ENCODE data around the gene ADGRF4.

Gene ADGRF4, protein sequence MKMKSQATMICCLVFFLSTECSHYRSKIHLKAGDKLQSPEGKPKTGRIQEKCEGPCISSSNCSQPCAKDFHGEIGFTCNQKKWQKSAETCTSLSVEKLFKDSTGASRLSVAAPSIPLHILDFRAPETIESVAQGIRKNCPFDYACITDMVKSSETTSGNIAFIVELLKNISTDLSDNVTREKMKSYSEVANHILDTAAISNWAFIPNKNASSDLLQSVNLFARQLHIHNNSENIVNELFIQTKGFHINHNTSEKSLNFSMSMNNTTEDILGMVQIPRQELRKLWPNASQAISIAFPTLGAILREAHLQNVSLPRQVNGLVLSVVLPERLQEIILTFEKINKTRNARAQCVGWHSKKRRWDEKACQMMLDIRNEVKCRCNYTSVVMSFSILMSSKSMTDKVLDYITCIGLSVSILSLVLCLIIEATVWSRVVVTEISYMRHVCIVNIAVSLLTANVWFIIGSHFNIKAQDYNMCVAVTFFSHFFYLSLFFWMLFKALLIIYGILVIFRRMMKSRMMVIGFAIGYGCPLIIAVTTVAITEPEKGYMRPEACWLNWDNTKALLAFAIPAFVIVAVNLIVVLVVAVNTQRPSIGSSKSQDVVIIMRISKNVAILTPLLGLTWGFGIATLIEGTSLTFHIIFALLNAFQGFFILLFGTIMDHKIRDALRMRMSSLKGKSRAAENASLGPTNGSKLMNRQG

DNA sequence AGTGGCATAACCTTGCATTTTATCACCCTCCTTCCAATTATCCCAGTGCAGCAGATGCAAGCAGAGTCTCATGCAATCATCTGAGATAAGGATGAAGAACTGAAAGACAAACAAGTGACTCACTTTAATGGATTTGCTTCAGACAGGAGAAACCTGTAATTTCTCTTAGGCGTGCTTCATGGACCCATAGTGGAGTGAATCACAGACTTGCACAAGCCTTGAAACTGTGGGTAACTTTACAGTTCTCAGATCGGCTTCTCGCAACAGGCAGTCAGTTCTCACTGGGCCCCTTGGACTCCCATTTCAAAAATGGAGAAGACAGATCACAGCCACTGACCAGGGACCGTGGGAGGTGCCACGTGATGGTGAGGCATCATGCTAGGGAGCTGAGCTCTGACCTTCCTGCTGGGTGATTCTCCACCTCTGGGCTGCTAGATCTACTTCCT lies at the start of gene ADGRF4:
ADGRF4 (plus strand) TSS at position 239 of the 446 bp plus-strand sequence. CDS start 8,666 bp downstream, outside the sequence.
- DNase-seq = no peak

DNA sequence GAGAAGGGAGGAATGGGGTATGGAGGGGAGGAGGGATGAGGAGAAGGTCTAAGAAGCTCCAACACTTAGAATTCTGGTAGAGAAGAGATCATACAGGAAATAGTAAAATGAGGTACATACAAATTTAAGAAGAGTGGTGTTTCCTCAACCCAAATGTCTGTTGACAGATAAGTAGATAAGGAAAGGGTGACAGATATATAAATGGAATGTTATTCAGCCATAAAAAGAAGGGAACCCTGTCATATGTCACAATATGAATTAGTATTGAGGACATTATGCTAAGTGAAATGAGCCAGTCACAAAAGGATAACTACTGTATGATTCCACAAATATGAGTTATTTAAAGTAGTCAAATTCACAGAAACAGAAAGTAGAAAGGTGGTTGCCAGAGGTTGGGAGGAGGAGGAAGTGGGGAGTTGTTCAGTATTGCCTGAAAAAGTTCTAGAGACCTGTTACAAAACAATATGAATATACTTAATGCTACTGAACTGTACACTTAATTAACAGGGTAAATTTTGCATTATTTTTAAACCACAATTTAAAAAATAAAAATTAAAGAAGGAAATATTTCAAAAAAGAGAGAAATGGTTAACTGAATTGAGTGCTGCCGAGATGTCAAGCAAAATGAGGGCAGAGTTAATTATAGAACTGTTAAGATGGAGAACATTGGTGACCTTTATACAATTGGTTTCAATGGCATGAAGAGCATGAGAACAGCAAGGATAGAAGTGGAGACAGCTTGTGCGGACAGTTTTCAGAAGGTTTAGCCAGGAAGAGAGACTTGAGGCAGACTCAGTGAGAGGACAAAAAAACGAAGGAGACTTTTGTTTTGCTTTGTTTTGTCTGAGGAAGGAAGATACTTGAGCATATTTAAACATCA lies 47.6 kb upstream of the ADGRF4 start:
- no peak for DNase-seq

DNA sequence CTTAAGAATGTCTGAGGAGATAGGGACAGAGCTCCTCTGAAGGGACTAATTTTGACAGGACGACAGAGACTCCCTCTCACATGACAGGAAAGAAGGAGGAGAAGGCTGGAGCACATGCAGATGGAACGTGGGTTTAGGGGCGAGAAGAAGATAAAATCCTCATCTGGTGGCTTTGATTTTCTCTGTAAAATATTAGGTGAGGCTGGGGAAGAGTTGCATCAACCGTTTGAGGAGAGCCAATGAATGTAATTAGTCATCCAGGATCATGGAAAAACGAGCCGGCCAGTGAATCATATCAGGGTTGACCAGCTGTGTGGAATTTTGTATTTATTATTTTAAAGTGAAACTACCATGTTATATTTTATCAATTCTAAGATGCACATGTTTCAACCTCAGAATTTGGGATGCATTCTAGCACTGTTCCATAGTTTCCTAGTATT lies 46.9 kb upstream of the ADGRF4 start:
- DNase-seq = no peak

DNA sequence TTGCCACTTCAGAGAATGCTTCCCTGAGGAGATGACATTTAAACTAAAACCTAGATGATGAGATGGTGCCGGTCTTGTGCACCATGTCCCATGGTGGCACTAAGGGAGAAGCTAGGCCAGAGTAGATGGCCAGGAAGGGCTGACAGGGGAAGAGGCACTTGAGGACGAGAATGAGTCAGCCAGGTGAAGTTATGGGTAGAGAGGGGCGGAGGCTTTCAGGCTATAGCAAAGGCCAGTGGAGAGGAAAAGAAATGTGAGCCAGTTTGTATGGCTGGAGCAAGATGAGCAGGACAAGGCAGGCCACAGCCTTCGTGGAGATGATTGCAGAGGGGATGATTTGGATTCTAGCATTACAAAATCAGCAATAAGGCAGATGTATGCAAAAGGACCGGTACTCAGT lies 44.7 kb upstream of the ADGRF4 start:
- DNase-seq = no peak

DNA sequence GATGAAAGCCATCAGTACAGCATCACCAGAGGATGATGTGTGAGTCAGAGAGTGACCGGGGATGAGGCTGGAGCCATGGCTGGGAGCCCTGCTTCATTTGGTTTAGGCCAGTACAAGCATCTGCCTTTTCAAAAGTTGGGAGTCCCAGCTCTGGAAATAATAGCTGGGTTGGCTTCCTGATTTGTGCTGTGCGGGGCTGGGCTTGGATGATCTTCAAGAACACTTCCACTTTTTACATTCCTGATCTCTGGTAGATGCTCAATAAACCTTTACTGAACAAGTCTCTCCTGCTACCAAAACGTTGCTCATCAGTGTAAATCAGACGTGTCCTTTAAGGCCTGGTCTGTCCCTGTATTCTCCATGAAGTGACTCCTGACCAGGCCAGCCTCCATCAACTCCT lies 44.1 kb upstream of the ADGRF4 start:
- DNase-seq = no peak

DNA sequence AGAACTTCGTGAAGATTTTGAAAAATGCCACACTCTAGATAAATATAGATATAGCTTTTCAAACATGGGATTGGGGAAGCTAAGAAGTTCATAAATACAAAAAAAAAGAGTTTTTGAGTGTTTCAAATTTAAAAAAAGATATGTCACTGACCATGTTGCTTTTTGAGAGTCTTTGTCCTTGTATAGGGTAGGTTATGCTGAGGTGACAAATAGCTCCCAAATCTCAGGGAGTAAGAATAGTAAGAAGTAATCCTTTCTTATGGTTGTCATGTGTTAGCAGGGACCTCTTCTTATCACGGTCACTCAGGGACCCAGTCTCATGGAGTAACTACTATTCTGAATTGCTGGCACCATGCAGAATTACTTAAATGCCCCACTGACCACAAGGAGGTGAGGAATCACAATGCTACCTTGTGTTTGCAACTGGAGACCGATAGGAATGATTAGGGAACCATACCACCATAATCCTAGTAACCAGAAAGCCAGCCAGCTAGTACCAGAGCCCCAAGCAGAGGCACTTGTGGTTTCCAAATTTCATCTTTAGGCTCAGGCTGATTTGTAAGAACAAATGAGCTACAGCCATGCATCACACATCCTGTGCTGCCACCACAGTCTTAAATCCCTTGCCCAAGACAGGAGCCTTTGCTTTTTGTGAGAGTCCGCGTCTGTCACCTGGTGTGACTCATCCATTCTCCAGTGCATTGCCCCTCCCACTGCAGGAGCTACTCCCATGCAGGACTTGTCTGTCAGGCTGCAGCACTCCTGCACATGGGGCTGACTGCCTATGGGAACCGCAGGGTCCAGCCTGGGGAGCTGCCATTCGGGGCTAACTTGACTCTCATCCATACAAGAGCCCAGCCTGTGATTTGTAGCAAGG lies 42.4 kb upstream of the ADGRF4 start:
- DNase-seq = peak in 1 of 2 donors; percentile 1

DNA sequence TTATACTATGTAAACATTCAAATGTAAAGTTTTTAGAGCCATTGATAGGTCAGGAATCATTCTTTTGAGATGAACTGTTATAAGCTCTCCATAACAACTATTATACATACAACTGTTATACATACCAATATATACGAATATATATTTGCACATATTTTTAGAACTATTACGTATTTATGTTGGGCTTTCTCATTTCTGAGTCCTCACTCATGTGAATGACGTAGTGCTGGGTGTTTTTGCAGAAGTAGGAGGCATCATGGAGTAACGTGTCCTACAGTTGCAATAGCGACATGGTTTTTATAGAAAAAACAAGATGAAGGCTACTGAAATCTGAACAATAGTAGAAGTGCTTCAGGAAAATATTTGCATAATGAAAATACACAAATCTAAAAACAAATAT lies 36.4 kb upstream of the ADGRF4 start:
- DNase-seq = no peak

DNA sequence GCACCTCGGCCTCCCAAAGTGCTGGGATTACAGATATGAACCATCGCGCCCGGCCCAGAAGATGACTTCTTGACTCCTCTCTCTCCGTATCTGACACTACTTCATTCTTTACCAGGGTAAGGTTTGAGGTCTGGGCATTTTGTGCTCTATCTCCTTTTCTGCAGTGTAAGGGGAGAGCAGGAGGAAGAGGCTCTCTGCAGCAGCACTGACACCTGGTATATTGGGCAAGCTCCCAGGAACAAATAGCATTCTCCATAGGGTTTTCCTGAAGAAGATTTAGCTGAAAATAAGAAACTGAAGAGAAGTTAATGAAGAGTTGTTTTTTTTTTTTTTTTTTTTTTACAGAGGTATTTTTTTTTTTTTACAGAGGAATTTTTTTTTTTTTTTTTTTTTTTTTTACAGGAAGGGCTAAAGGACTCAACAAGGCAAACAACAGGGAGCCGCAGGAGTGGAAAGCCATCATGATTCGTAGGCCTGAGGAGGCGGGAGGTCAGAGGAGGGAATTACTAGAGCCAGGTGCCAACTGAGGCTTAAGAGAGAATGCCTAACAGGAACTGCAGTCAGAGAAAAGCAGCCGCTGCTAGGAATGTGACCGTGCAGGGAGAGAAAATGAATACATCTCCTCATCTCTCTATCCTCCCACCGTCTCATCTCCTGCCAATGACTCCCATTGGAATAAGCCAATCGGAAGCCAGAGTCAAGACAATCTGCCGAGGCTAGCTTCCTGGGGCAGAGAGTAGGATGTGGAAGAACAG lies 34.7 kb upstream of the ADGRF4 start:
- DNase-seq = no peak

DNA sequence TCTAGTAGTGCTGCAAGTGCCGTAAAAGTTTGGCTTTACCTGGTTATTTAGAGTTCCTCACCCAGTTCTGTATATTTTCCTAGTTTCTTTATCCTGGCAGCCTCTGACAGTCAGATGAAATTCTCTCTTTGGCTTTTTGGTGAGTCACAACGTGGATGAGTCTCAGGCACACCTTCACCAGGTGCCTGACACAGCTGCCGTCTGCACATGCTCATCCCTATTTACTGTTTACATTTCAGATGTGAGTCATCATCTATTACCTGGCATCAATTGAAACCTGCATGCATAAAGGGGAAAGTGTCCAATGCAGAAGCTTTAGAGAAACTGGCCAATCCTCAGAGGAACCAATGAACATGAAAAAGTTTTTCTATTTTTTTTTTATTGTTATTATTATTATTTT lies 33.3 kb upstream of the ADGRF4 start:
- DNase-seq = no peak

DNA sequence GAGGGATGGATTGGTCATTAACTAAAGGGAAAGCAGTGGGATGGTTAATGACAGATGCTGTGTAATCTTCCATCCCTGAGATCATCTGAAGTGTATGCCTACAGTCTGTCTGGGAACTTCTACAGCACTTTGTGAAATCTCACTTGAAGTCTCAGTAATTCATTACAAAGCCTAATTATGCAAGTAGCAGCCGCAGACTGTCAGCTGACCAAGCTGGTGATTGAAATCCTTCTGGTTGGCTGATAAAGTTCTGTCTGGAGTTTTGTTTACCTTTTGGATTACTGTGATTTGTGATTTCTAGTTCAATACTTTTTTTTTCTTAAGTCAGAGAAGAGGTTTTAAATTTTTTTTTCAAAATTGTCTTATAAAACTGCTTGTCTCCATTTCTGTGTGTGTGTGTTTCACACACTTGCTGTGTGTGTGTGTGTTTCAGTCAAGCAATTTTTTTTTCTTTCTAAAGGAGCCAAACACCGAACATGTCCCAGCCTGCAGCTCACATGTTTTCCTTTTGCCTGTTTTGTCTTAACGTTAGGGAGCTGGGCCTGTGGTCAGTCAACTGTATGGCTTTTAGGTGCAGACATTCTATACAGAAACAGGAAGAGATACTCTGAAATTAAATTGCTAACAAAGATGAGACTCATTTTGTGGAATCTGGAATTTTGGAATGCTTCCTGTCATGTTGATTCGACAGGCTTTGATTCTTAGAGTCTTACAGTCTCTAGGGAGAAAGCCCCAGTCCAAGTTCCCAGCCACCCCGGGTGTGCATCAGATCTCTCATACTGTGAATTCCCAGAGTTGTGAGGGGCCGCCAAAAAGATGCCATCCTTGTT lies 28.5 kb upstream of the ADGRF4 start:
- no peak for DNase-seq

DNA sequence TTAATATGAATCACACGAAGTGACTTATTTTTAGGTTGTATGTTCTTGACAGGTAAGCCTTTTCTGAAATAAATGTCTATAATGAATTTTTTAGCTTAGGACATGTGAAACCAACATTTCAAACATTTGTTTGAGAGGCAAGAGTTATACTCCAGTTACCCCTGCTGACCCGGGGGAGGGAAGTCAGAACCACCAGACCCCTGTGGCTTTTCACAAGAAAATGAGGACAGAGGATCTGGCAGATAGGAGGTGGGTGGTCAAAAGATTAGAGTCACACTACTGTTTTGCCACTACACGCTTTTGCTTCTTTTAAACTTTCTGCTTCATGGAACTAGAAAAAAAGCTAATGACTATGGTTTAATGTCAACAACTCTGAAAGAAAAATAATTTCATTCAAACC lies 27.5 kb upstream of the ADGRF4 start:
- no peak for DNase-seq

DNA sequence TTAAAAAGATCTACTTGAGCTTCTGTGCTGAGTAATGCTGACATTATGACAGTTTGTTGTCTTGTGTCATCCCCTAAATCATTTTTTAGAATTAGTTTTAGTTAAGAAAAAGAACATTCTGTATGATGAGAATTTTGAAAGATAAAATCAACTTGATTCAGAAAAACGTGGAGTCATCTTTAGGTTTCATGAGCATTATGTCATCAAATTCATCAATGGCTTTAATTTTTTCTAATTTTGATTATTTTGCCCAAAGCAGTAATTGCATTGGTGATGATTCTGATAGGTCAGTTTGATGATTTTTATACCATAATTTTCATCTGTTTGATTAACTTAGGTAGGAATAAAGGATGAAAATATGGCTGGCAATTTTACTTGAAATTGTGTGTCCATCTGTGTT lies 26.6 kb upstream of the ADGRF4 start:
- DNase-seq = no peak

DNA sequence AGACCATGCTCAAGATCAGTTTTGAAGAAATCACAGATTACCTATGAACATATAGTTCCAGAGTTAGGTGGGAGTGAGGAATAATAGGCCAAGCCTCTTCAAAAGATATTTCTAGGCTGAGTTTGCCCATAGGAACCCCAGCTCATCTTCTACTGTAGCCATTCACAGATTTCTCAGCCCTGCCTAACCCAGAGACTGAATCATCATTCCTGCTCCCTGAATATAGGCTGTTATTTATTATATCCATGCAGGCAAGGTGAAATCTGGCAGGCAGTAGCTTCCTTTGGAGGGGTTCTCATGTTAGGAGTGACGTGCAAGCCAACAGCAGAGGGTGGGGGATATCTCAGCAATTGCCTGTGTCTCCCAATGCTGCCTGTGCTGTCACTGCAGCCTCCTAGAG lies 25.6 kb upstream of the ADGRF4 start:
- DNase-seq = no peak

DNA sequence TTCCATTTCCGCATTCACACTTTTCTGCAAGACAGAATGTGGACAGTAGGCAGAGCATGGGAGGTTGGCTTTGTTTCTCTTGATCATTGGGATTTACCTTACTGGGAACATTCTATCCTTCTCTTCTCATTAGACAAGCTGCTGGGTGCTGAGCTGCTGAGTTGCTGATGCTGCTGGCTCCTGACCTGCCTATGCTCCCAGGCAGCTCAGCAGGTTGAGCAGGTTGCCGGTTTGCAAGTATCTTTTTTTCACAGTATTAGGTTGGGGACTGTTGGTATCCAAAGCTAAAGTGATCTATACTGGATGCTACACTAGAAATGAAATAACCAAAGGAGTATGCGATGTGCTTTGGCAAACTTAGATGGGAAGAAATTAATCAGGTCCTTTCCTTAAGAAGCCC lies 23.7 kb upstream of the ADGRF4 start:
- DNase-seq = no peak

DNA sequence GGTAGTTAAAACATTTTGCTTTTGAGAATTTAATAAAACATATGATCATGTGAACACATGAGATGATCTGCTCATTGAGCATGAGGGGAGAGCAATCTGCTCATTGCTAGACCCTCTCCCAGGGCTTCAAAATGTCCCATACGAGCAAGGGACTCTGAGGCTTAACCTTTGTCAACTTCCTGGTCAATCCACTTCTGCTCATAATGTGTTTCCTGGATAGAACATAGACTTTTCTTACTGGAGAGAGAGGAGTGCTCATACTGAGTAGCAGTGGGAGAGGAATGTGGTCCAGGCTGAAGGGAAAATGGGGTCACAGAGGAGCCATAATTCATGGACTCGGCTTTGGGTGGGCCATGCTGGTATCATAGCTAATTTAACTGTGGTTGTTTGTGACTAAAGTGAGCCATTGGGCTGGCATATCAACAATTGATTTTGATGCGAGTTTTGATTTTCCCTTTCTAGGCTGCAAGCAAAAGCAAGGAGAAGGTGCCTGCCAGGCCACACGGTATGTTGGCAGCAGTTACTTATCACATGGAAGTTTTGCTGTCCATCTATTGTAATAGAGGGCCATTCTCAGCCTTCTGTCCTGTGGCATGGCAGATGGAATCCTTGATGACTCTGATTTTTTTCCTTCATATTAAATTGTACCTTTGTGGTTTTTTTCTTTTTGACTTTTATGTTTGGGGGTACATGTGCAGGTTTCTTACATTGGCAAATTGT lies 20.8 kb upstream of the ADGRF4 start:
- DNase-seq = no peak

DNA sequence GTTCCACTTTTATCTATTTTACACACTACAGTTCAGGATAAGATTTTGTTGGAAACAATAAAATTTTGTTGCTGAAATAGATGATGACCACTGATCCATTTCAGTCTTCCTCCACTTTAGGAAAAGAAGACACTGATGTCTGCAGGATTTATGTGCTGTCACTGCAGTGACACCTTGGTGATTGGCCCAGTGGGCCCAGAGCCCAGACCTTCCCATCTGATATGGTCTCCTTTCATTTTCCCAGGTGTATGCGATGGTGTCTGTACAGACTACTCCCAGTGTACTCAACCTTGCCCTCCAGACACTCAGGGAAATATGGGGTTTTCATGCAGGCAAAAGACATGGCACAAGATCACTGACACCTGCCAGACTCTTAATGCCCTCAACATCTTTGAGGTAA lies 19.6 kb upstream of the ADGRF4 start:
- no peak for DNase-seq

DNA sequence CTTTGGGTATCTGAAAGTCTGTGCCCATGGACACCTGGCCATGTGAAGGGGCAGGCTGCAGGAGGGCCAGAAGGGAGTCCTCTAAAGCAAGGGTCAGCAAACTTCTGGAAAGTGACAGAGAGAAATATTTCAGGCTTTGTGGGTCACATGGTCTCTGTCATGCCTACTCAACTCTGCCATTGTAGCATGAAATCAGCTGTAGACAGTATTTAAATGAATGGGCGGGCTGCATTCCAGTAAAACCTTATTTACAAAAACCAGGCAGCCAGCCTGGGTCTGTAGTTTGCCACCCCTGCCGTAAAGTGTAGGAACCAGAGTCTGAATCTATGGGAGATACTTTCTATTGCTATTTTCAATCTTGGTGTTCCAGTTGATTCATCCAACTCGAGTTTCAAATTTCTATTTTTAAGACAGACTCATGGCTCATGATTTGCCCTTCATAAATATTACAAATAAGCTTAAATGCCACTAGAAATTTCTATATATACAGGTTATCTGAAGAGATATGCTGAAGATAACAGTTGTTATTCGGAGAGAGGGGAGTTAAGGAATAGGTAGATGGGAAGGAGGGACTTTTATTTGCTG lies 19.0 kb upstream of the ADGRF4 start:
- DNase-seq = no peak

DNA sequence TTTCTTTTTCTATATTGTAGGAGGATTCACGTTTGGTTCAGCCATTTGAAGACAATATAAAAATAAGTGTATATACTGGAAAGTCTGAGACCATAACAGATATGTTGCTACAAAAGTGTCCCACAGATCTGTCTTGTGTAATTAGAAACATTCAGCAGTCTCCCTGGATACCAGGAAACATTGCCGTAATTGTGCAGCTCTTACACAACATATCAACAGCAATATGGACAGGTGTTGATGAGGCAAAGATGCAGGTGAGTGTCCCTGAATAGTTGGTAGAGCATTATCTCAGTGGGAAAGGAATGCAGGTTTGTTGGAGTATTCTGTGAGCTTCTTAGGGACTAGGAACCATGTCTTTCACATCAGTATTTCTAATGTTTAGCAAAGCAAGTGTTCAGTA lies 18.3 kb upstream of the ADGRF4 start:
- no peak for DNase-seq

DNA sequence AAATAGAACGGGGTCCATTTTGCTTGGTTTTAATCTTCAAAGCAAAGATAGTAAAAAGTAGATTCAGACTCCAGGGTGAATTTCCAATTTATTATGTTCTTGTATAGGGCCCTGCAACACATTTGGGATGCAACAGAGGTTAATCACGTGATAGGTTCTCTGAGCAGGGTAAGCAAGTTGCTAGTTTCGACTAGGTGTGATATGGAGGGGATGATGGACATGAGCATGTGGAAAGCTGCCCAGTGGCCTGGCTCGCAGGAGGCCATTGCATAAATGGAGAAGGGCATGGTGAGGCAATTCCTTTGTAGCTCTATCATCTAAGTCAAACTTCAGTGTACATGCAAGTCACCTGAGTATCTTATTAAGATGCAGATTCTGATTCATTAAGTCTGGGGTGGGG lies 17.7 kb upstream of the ADGRF4 start:
- no peak for DNase-seq
